Neural progenitor cell (in vitro differentiated cells): ENCODE data around the gene THAP5.

ENCODE experiments used
- EZH2phosphoT487 ChIP-seq: fragments of 200-600 bp; sonication (generic); IDR thresholded peaks from 2 replicates; pipeline ENCODE4 v1.6.1; 2017; ENCODE audit warnings: antibody characterized with exemption
- TF ChIP-seq, protein P1 (sequence below): fragments of 200-600 bp; sonication (generic); IDR thresholded peaks from 2 replicates; pipeline ENCODE4 v1.5.1; 2017; ENCODE audit warnings: antibody characterized with exemption, mild to moderate bottlenecking

DNA sequence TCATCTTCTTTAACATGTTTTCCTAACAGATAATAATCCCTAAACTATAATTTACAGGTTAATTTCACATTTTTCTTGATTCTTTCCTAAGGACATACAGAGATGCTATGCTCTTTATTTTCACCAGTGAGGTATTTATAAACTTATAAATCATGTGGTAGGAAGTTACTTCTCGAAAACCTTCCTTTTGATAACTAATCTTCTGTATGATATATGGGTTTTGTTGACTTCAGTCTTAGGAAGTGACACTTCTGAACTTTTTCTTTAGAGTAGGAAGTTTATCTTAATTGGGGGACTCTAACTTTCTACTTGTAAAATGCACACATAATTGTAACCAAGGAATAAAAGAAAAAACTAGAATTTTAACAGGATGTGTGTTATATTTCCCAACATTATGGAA is 33.8 kb downstream of the THAP5 start:
- TF ChIP-seq EZH2phosphoT487 = no peak
- TF ChIP-seq, protein P1, sequence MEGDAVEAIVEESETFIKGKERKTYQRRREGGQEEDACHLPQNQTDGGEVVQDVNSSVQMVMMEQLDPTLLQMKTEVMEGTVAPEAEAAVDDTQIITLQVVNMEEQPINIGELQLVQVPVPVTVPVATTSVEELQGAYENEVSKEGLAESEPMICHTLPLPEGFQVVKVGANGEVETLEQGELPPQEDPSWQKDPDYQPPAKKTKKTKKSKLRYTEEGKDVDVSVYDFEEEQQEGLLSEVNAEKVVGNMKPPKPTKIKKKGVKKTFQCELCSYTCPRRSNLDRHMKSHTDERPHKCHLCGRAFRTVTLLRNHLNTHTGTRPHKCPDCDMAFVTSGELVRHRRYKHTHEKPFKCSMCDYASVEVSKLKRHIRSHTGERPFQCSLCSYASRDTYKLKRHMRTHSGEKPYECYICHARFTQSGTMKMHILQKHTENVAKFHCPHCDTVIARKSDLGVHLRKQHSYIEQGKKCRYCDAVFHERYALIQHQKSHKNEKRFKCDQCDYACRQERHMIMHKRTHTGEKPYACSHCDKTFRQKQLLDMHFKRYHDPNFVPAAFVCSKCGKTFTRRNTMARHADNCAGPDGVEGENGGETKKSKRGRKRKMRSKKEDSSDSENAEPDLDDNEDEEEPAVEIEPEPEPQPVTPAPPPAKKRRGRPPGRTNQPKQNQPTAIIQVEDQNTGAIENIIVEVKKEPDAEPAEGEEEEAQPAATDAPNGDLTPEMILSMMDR = no peak
